GM18517 (cell line): ENCODE data around the gene APOL3.
"Not testable (repeated sequence)": the region's sequence is repeated elsewhere in the genome, so short reads cannot be mapped to it uniquely, and the experiment has no call there.

Source experiments
- ATAC-seq: cut with Tn5 transposase; IDR thresholded peaks from one replicate; pipeline ENCODE4 v1.9.1; 2021; ENCODE audit warnings: mild to moderate bottlenecking, moderate library complexity; ENCODE audit not compliant: unreplicated experiment

The APOL3 gene

DNA sequence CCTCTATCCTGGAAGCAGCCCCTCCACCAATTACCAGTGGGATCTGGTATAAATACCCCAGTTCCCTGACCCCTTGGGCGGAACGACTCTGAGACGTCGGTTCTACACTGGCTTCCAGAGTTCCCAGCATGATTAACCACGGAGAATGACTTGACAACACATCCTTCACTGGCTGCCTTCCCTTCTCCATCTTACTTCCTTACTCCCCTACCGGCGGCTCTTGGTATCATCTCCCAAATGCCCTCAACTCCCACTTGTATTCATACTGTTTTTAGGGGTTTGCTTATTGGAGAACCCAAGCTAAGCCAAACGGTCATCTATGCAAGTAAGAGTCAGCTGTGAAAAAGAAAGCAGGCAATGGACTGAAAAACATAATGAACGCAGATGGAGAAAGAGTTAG, 56.1 kb downstream of the APOL3 start:
- no peak for ATAC-seq

DNA sequence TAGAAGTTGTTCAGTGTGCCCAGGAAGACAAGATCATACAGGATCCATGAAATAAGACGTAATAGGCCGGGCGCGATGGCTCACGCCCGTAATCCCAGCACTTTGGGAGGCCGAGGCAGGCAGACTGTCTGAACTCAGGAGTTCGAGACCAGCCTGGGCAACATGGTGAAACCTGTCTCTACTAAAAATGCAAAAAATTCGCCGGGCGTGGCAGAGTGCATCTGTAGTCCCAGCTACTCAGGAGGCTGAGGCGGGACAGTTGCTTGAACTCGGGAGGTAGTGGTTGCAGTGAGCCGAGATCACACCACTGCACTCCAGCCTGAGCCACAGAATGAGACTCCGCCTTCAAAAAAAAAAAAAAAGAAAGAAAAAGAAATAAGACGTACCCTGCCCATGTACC, 56.7 kb downstream of the APOL3 start:
- ATAC-seq: no peak

DNA sequence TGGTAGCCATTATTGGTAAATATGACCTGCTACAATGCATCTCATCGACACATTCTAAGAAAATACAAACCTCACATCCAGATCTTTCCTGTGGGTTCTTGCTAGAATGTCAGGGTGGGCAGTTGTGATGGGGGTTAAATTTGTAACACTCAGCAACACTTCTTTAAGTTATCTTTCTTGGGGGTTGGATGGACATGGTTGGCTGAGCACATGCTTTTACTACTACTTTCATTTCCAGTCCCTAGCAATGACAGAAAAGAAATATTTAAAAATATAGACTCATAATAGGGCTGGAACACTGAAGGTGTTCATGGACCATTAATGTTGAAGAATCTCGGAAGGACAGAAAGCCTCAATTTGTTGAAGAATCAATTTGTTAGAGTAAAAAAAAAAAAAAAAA, 57.6 kb downstream of the APOL3 start:
- no peak for ATAC-seq

DNA sequence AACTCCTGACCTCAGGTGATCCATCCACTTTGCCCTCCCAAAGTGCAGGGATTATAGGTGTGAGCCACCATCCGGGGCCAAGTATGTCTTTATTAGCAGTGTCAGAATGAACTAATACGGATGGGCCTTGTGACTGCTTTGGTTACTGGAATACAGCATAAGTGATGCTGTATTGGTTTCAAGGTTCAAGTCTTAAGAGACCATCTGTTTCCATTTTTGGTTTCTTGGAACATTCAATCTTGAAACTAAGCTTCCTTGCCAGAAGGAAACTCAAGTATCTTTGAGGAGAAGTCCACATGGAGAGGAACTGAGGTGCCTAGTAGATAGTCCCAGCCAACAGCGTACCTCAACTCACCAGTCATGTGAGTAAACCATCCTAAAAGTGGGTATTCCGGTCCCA, 58.8 kb downstream of the APOL3 start:
- ATAC-seq: no peak

DNA sequence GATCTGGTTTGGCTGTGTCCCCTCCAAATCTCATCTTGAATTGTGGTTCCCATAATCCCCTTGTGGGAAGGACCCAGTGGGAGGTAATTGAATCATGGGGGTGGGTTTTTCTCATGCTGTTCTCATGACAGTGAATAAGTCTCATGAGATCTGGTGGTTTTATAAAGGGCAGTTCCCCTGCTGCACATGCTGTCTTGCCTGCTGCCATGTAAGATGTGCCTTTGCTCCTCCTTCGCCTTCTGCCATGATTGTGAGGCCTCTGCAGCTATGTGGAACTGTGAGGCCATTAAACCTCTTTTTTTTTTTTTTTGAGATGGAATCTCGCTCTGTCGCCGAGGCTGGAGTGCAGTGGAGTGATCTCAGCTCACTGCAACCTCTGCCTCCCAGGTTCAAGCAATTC, 59.6 kb downstream of the APOL3 start:
- ATAC-seq: not testable (repeated sequence)

DNA sequence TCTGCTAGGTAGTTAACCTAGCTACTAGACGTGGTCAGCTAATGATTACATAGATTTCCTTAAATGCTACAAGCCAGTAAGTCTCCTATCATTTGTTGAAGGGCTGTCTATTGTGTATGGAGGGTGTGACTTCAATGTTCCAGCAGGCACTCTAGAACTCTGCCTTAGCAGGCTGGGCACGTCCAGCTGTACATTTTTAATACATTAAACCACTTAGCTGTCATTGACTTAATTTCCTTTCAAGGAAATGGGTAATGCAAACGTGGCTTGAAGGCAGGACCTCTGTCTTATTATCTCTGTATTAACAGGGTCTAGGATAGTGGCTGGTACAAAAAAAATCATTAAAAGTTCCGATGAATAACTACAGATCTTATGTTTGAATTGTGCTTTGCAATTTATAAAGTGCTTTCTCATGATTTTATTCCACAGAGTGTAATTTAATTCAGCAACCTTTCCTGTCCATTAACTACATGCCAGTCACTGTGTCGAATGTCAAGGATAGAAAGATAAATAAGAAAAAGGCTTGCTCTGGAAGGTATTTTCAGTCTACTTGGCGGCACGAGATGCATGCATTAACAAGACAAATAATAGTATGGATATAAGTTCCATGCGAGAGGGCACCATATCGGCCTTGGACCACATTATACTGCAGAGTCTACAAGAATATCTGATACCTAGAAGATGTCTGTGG, 60.3 kb downstream of the APOL3 start:
- ATAC-seq: no peak

DNA sequence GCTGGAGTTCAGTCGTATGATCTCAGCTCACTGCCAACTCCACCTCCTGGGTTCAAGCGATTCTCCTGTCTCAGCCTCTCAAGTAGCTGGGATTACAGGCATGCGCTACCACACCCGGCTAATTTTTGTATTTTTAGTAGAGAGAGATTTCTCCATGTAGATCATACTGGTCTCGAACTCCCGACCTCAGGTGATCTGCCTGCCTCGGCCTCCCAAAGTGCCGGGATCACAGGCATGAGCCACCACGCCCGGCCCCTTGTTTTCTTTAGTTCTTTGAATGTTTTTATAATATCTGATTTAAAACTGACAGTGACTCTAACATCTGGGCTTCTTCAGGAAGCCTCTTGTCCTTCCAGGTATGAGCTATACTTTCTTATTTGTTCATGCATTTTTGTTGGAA, 61.0 kb downstream of the APOL3 start:
- not testable (repeated sequence) for ATAC-seq

DNA sequence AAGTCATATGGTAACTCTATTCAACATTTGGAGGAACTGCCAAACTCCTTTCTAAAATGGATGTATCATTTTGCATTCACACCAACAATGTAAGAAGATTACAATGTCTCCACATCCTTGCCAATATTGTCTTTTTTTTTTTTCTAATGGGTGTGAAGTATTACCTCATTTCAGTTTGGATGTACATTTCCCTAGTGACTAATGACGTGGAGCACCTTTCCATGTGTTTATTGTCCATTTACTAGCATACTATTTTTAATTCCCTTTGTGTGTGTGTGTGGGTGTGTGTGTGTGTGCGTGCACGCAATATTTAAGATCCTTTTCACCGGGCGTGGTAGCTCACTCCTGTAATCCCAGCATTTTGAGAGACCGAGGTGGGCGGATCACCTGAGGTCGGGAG, 62.7 kb downstream of the APOL3 start:
- no peak for ATAC-seq

DNA sequence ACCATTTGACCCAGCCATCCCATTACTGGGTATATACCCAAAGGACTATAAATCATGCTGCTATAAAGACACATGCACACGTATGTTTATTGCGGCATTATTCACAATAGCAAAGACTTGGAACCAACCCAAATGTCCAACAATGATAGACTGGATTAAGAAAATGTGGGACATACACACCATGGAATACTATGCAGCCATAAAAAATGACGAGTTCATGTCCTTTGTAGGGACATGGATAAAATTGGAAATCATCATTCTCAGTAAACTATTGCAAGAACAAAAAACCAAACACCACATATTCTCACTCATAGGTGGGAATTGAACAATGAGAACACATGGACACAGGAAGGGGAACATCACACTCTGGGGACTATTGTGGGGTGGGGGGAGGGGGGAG, 69.8 kb downstream of the APOL3 start:
- not testable (repeated sequence) for ATAC-seq
